GM12878 (cell line): ENCODE results near the gene OR2A1.
"Not testable (repeated sequence)": the region's sequence is repeated elsewhere in the genome, so short reads cannot be mapped to it uniquely, and the experiment has no call there.

Source experiments
- CTCF ChIP-seq, 3 experiments: IDR thresholded peaks in 2 of 3; conservative IDR thresholded peaks in 1 of 3; 2 replicates each; pipeline ENCODE4 v1.5.1; 2011; ENCODE audit warnings: low read depth in 3 of 3, low read length in 3 of 3, mild to moderate bottlenecking in 3 of 3, control low read depth in 2 of 3, moderate library complexity in 2 of 3, inconsistent platforms in 1 of 3, mixed read lengths in 1 of 3; ENCODE audit not compliant: control insufficient read depth in 2 of 3, insufficient read depth in 1 of 3; ENCODE audit errors: extremely low read depth in 1 of 3
- IRF3 ChIP-seq: fragments of 450-650 bp; IDR thresholded peaks from 2 replicates; pipeline ENCODE4 v1.6.1; 2014; ENCODE audit warnings: mild to moderate bottlenecking
- MAX ChIP-seq: IDR thresholded peaks from 2 replicates; pipeline ENCODE4 v1.6.1; 2012; ENCODE audit warnings: low read depth, low read length, improper control_type of control experiment
- MEF2A ChIP-seq: IDR thresholded peaks from 2 replicates; pipeline ENCODE4 v1.6.1; 2011; ENCODE audit warnings: low read depth, mild to moderate bottlenecking, low read length, moderate library complexity; ENCODE audit not compliant: insufficient read depth
- POLR2A ChIP-seq: IDR thresholded peaks from 2 replicates; pipeline ENCODE4 v1.6.1; 2011; ENCODE audit warnings: low read depth, mild to moderate bottlenecking, low read length
- REST ChIP-seq: IDR thresholded peaks from 2 replicates; pipeline ENCODE4 v1.6.1; 2012; ENCODE audit warnings: mild to moderate bottlenecking, low read depth, low read length
- SP1 ChIP-seq: IDR thresholded peaks from one replicate; pipeline ENCODE4 v1.6.1; 2011; ENCODE audit warnings: low read depth, low read length
- USF2 ChIP-seq: IDR thresholded peaks from 2 replicates; pipeline ENCODE4 v1.6.1; 2011; ENCODE audit warnings: low read depth, low read length, improper control_type of control experiment, borderline replicate concordance
- ZBED1 ChIP-seq: IDR thresholded peaks from 2 replicates; pipeline ENCODE4 v1.6.1; 2016; ENCODE audit warnings: borderline replicate concordance
- ZNF274 ChIP-seq: IDR thresholded peaks from one replicate; pipeline ENCODE4 v1.8.0; 2011; ENCODE audit not compliant: insufficient read length, insufficient read depth

- not testable (repeated sequence) for TF ChIP-seq REST; SP1; MAX; CTCF (IDR thresholded peaks at IDR 0.05 in 2 of 3, conservative IDR thresholded peaks at IDR 0.05 in 1 of 3; ENCODE audit: control insufficient read depth in 2 of 3, extremely low read depth in 1 of 3, insufficient read depth in 1 of 3, low read depth in 3 of 3, low read length in 3 of 3); MEF2A; ZNF274; USF2; IRF3; POLR2A; ZBED1
These were observed 20.6 kb upstream of the OR2A1 start for GRCh38 chr7:144291607-144292006.
